Measurements from ENCODE around the gene DMAC1.

DNA sequence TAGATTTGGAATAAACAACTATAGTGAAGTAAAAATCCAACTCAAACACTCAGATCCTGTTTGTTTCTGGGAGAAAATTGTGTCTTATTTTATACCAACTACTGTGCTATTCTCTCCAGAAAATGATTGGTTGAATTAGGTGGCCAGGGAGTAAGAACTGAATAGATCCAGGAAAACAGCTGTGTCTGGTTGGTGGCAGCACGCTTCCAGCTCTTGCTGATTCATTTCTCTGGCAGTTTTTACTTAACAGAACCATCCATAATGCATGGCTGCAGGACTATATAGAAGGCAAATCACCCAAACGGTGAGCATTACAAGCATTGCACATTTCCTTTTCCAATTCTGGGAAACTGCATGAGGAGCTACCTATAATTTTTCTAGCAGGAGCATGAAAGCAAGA is 29.5 kb downstream of the DMAC1 start:
- TF ChIP-seq, protein P1, sequence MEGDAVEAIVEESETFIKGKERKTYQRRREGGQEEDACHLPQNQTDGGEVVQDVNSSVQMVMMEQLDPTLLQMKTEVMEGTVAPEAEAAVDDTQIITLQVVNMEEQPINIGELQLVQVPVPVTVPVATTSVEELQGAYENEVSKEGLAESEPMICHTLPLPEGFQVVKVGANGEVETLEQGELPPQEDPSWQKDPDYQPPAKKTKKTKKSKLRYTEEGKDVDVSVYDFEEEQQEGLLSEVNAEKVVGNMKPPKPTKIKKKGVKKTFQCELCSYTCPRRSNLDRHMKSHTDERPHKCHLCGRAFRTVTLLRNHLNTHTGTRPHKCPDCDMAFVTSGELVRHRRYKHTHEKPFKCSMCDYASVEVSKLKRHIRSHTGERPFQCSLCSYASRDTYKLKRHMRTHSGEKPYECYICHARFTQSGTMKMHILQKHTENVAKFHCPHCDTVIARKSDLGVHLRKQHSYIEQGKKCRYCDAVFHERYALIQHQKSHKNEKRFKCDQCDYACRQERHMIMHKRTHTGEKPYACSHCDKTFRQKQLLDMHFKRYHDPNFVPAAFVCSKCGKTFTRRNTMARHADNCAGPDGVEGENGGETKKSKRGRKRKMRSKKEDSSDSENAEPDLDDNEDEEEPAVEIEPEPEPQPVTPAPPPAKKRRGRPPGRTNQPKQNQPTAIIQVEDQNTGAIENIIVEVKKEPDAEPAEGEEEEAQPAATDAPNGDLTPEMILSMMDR (IDR thresholded peaks at IDR 0.05; ENCODE audit: poor library complexity, severe bottlenecking) = no peak
- TF ChIP-seq POLR2AphosphoS5 (IDR thresholded peaks at IDR 0.05) (no peak), EP300 (conservative IDR thresholded peaks at IDR 0.05; ENCODE audit: poor library complexity, severe bottlenecking) (no peak), EZH2 (IDR thresholded peaks at IDR 0.05; ENCODE audit: borderline replicate concordance, insufficient read depth, low read length, poor library complexity, severe bottlenecking) (no peak), TAF1 (IDR thresholded peaks at IDR 0.05; ENCODE audit: low read depth) (no peak), SMC3 (conservative IDR thresholded peaks at IDR 0.05; ENCODE audit: poor library complexity) (no peak), RAD21 (conservative IDR thresholded peaks at IDR 0.05) (no peak)
- TF ChIP-seq, protein P2, sequence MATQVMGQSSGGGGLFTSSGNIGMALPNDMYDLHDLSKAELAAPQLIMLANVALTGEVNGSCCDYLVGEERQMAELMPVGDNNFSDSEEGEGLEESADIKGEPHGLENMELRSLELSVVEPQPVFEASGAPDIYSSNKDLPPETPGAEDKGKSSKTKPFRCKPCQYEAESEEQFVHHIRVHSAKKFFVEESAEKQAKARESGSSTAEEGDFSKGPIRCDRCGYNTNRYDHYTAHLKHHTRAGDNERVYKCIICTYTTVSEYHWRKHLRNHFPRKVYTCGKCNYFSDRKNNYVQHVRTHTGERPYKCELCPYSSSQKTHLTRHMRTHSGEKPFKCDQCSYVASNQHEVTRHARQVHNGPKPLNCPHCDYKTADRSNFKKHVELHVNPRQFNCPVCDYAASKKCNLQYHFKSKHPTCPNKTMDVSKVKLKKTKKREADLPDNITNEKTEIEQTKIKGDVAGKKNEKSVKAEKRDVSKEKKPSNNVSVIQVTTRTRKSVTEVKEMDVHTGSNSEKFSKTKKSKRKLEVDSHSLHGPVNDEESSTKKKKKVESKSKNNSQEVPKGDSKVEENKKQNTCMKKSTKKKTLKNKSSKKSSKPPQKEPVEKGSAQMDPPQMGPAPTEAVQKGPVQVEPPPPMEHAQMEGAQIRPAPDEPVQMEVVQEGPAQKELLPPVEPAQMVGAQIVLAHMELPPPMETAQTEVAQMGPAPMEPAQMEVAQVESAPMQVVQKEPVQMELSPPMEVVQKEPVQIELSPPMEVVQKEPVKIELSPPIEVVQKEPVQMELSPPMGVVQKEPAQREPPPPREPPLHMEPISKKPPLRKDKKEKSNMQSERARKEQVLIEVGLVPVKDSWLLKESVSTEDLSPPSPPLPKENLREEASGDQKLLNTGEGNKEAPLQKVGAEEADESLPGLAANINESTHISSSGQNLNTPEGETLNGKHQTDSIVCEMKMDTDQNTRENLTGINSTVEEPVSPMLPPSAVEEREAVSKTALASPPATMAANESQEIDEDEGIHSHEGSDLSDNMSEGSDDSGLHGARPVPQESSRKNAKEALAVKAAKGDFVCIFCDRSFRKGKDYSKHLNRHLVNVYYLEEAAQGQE (IDR thresholded peaks at IDR 0.05; ENCODE audit: borderline replicate concordance) = no peak

Measured in neural cell (in vitro differentiated cells).